HT-29 (cell line): ENCODE data around the gene CHAT. TPM values are rescaled to one million over a fixed set of nuclear protein-coding genes. Genes with fewer than 3 reads are reported as not detected.
"Not testable (repeated sequence)": the region's sequence is repeated elsewhere in the genome, so short reads cannot be mapped to it uniquely, and the experiment has no call there.

Experiments
- DNase-seq: peaks from one replicate; pipeline ENCODE4 v3.0.0-alpha.2; 2015; ENCODE audit warnings: low spot score
- total RNA-seq: library from RNA; depleted of rRNA; stranded (reverse); fragments of >200 nt; shearing (Covaris generic); gene quantifications from 2 replicates; pipeline ENCODE4 v1.2.3, GENCODE V29; 2014

CHAT gene
- total RNA-seq, 1 experiment from 2014 or later: not detected

DNA sequence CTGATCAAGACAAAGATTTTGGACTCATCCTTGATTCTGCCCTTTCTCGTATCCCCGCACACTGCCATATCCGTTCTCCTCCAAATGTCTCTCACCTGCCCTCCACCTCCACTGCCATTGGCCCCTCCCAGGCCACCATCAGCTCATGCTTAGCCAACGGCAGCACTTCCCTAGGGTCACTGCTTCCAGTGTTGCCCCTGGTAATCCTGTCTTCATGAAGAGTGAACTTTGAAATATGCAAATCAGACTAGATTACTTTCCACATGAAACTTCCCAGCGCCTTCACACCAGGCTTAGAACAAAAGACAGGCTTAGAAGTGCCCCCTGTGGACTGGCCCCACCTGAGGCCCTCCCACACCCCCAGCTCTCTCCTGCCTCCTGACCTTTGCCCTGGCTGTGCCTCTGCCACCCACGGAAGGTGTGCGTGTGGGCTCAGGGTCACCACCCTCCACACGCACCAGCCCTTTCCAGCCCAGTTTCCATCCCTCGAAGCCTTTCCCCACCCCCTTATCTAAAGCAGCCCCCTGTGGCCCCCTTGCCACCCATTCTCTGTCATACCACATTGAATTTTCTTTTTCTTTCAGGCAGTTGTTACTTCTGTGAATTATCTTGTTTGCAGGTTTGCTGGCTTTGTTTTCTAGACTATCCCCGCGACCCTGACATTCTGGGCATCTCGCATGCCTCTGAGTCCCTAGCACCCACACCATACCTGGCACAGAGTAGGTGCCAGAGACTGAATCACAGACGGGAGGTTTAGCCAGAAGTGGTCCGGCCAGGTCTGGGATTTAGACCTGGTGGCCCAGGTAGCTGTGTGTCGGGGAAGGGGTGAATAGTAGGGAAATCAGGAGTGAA lies 38.8 kb downstream of the CHAT start:
- no peak for DNase-seq

DNA sequence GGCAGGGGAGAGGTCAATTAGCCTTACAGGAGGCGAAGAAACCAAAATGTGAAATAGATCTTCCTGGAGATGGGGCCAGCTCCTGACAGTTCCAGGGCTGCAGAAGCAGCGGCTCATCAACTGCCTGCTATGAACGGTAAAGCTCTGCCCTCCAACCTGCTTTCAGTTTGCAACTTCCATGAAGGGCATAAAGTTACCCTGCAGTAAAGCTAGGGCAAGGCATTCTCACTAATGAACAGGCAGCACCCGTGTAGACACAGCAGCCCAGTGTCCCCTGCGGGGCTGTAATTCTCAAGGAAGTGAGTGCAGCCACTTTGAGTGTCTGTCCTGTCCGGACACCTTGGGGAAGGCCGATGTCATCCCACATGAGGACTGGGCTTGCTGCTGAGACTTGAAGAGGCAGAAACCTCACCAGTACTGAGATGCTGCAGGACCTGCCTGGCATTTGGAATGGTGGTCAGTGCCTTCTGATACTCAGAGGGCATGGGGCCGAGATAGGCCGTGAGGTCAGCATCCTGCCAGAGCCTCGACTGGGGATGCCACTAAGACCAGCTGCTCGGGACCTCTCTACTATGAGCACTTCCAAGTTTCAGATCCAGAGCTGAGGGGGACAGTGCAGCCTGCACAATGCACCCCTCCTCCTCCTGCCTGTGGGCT lies 39.6 kb downstream of the CHAT start:
- no peak for DNase-seq

DNA sequence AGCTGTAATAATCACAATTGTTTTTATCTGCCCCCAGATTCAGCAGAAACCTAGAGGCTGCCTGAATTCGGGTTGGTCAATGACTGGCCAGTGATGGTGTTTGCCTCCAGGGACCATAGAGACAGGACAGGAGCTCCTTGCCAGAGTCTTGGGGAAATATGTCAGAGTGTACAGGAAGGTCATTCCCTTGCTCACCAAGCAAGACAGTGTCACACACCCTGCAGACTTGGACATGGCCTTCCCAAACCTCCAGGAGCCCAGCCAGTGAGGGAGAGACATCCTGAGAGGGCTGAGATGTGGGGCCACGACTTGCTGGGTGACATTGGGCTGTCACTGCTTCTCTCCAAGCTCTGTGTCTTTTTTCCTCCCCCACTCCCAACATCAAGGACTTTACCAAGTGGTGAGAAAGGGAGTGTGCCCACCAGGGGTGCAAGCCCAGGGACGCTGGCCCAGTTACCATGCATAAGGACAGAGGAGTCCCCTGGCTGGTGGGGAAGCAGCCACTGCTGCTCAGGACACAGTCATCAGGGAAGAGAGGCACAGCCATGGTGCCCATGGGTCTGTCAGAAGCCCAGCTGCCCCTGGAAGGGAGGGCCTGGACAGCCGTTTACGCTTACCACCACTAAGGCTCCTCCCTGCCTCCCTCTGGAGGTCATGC lies 40.3 kb downstream of the CHAT start:
- no peak for DNase-seq

DNA sequence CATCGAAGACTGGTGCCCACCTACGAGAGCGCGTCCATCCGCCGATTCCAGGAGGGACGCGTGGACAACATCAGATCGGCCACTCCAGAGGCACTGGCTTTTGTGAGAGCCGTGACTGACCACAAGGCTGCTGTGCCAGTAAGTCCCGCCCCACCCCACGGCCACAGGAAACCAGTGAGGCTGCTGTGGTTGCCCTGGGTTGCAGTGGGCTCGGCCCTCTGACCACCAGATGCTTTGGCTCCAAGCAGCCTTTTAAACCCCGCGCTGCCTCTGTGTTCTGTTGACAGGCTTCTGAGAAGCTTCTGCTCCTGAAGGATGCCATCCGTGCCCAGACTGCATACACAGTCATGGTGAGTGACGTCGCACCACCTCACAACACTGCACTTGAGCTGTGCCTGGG lies 41.3 kb downstream of the CHAT start:
- no peak for DNase-seq

DNA sequence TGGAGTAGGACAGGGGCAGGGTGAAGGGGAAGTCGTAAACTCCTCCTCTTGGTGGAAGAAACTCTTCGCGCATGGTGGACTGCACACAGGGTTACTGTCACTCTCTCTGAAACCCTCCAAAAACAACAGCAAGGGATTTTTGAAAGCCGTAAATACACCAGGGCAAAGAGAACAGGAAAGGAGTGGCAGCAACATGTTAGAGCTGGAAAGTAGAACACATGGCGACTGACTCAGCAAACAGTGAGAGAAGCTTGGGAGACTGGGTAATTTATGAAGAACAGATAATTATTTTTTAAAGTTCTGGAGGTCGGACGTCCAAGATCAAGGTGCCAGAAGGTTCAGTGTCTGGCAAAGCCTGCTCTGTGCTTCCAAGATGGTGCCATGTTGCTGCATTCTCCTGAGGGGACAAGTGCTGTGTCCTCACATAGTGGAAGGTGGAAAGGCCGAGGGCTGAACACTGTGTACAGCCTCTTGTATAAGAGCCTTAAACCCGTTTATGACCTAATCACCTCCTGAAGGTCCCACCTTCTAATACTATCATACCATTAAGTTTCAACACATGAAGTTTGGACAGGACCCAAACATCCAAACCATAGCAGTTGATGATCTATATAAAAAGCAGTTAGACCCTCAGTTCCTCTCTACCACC lies 43.1 kb downstream of the CHAT start:
- no peak for DNase-seq

DNA sequence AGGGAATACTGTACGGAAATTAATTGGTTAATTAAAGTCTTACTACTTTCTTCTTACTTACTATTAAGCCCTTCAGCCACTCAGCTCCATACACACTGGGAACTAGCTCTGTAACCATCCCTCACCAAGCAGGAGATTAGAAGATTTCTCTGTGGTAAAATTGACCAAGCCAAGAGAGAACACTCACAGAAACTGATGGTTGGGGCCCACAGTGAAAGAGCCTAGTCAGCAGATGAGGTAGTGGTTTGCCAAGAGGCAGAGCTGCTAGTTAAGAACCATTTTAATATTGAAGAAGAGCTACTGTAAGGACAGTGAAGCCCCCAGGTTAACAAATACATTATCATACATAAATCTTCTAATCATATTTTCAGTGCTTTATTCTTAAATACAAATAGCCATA lies 43.8 kb downstream of the CHAT start:
- no peak for DNase-seq

DNA sequence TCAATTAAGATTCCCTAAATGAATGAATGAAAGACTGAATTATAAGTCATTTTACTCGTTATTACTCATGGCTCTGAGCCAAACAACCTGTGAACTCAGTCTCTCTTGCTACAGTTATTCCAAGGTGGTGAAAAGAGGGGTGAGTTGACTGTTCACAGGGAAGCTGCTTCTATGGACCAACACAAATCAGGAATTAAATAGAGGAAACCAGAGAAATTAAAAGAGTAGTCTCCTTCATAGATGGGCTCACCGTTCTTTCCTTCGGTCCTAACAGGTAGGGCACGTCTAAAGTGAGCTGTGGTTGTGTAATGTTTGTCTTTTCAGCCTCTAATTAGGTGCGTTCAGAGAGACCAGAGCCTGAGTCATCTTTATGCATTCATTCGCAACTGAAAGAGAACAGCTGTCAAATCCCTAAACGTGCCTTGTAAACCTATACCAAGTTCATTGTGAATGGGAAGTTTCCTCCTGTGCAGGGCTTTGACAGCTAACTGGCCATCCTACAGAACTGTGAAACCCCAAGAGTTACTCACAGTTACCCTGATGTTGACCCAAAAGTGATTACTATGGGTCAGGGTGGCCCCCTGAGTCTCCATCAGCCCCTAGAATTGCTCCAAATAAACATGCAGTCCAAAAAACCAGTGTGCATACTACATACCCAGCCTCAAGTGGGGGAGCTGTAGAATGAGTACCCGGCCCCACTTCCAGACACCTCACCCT lies 47.5 kb downstream of the CHAT start:
- DNase-seq: peak; percentile 11

DNA sequence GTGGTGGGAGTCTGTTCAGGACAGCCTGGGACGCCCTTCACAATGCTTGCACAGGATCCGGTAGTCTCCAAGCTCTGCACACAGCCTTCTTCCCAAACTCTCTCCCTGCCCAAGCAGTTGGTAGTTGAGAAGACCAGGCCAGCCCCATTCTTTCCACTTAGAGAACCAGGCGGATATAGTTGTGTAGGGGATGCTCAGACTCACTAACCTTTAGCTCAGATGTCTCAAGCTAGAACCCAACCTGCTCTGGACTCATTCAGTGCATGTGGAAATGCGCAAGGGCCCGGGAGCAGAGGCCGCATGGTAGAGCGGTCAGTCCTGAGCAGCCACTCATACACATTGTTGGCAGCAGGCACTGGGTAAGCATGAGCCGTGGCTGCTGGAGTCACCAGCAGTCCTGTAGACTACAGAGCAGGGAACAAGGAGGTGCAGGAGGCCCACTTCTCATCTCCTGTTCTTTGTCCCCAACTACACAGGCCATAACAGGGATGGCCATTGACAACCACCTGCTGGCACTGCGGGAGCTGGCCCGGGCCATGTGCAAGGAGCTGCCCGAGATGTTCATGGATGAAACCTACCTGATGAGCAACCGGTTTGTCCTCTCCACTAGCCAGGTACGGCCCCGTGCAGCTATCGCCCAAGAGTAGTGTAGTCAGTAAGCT lies 48.5 kb downstream of the CHAT start:
- DNase-seq: no peak

DNA sequence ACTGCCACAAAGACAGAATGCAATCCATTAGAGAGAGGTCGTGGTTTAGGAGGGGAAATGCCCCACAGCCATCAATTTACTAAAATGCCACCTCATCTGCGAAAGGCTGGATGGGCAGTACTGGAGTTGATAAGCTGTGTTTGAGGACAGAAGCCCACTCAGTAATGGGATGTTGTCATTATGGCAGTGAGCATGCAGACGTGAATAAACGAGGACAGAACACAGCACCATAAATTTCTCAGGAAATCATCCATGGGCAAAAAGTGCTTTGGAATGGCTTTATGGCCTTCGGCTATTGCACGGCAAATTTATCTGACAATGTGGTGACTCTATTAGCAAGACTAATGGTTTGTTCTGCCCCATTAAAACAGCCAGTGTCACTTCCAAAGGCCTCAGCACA lies 49.8 kb downstream of the CHAT start:
- DNase-seq: no peak

DNA sequence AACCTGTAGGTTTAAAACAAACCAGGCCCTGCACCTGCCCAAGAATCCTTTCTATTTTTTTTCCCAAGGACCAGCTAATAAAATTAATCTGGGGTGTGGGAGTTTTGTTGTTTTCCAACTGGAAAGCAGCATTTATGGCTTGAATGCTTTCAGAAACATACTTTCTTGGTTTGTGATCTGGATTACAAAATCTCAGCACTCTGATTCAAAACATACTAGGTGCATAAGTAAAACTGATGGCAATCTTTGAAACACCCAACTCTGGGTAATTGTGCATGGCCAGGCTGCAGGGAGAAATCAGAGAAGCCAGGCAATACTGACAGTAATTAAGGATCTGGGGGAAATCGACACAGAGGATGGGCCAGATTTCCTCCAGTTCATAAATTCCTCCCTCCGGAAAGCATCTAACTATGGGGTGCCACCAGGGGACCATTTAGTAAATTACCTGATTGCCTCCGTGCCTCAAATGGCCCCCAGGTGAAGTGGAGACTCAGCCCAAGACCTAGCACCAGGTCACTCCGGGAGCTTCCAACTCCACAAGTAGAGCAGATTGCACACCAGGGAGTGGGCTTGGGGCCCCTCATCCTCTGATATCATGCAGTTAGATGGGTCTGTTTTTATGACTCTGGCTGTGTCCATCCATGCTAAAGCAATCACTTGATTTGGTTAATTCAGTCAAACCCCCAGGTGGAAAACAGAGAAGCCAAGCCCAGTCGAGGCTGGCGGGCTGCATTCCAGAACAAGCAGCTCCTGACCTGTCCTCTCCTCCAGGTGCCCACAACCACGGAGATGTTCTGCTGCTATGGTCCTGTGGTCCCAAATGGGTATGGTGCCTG lies 50.4 kb downstream of the CHAT start:
- no peak for DNase-seq

DNA sequence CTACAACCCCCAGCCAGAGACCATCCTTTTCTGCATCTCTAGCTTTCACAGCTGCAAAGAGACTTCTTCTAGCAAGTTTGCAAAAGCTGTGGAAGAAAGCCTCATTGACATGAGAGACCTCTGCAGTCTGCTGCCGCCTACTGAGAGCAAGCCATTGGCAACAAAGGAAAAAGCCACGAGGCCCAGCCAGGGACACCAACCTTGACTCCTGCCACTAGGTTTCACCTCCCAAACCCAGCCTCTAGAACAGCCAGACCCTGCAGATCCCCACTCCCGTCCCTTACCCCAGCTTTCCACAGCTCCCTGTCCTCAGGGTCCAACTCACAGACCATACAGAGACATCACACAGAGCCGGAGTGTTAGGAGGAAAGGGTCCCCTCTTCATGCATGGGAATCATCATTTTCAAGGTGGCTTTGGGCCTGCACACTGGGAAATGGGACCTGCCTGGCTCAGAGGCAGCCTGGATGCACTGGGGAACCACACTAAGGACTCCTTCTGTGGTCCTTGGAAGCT lies 51.1 kb downstream of the CHAT start:
- no peak for DNase-seq

DNA sequence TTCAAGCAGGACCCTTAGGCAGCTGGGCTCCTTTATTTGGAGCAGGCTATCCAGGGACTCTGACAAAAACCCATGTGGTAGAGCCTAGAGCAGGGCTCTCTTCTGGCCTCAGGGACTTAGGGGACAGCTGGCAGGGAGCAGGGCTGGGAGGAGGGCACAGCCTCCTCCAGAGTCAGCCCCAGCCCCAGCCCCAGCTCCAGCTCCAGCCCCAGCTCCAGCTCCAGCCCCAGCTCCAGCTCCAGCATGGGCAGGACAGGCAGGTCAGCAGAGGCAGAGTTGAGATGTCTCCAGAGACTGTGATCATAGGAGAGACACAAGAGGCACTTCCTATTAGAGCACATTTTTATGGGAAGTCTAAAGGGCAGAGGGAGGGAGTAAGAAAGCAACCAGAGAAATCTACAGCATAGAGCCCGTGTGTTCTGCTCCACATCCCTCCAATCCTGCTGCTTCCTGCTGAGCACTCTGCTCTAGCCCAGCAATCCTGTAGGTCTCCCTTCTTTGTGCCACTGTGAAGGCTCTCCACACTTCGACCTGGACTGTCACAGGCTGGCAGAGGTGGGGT lies 52.3 kb downstream of the CHAT start:
- DNase-seq: no peak

DNA sequence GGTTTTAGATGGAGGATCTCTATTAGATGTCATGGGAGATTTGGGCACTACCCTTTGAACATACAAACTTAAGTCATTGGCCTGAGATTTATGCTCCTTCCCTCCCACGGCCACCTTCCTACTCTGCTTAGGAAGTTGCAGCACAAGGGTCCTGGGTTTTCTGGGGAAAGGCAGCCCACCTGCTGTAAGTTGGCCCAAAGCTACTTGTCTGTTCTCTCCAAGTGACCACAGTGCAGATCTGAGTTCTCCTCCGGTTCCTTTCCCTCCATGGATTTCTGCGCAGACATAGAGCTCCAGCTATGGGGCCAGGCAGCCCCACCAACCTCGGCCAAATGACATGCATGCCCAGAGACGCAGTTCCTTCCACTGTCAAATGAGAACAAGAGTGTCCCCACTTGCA lies 52.8 kb downstream of the CHAT start:
- no peak for DNase-seq

DNA sequence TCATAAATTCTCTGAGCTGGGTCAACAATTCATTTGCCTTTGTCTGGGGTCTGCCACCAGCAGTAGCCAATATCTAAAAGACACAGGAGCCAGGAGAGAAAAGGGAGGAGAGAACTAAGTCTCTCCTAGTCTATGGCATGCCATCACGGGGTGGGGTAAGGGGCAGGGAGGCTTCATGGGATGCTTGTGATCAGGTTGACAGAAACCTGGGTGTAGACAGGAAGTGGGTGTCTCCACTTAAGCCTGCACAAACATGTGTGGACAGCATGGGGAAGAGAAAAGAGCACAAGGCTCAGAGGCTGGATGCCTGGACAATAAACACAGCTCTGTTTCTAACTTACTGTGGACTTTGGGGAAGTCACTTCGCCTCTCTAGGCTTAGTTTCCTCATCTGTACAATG lies 54.2 kb downstream of the CHAT start:
- DNase-seq: peak; percentile 64

DNA sequence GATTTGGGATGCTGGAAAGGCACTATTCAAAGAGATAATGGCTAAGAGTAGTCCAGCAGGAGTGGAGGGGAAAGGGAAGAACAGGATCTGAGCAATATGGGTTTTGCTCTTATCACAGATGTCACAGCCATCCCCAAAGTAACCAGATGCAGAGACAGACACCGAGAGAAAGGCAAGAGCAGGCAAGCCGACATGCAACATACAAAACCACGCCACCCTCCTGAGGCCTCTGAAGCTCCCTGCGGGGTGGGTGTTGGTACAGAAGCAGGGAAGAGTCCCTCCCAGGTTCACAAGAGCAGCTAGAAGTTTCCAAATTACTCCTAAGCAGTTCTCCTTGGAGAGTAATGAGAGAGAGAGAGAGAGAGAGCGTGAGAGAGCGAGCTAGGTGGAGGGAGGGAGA lies 54.8 kb downstream of the CHAT start:
- DNase-seq: no peak

DNA sequence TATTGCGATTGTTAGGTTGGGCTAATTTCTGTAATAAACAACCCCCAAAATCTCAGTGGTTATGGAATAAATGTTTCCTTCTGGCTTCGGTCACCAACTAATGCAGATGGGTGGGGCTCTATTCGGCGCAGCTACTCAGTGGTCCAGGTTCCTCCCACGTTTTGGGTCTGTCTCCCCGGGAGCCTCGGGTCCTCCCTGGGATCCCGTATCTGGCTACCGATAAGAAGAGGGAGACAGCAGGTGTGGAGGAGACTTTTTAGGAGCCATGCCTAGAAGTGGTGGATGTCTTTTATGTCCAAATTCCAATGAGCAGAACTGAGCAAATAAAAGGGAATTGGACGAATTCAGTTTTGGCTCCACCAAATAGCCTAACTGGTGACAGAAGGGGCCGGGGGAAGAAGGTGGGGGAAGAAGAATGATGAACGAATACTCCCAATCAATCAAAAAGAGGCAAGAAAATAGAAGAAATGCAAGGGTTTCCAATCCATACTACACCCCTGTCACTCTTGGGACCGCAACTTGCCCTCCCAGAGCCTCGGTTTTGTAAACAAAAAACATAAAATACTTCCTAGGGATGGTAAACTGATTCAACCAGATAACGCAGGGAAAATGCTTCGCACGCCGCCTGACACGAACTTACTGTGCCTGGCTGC lies 65.1 kb downstream of the CHAT start:
- no peak for DNase-seq

DNA sequence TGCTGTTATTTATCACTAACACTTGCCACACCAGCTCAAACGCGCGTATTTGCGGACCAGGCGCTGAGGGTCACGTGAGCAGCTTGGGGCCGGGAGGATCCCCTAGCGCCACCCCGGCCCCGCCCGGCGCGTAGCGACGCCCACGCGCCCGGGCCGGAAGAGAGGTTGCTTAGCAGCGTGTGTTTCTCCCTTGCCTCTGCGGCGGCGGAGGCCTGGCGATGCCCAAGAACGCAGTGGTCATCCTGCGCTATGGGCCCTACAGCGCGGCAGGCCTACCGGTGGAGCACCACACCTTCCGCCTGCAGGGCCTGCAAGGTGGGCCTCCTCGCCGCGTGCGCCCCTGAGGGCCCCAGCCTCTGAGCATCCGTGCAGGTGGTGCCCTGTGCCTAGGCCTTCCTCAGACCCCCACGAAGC lies 65.7 kb downstream of the CHAT start, which contains the start of gene C10orf53:
Gene C10orf53, plus strand, starts transcription at position 172 of the 414 bp plus-strand sequence. Its CDS starts 47 bp downstream, at position 219.
- no peak for DNase-seq

DNA sequence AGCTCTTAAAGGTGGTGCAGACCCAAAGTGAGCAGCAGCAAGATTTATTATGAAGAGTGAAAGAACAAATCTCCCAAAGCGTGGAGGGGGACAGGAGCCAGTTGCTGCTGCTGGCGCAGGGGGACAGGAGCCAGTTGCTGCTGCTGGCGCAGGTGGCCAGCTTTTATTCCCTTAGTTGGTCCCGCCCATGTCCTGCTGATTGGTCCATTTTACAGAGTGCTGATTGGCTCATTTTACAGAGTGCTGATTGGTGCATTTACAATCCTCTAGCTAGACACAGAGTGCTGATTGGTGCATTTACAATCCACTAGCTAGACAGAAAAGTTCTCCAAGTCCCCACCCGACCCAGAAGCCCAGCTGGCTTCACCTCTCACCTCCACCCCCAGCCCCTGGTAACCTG lies 68.6 kb downstream of the CHAT start:
- DNase-seq: not testable (repeated sequence)

DNA sequence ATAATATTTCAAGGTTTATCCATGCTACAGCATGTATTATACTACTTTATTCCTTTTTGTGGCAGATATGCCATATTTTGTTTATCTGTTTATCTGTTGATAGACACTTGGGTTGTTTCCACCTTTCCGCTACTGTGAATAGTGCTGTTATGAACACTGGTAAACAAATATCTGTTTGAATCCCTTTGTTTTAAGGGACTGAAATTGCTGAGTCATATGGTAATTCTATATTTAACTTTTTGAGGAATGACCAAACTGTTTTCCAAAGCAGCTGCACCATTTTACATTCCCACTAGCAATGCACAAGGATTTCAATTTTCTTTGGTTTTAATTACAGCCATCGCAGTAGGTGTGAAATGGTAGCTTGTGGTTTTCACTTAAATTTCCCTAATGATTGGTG lies 69.0 kb downstream of the CHAT start:
- no peak for DNase-seq
